ENCODE data around the gene CDH19. TPM values are rescaled to one million over a fixed set of nuclear protein-coding genes. Genes with fewer than 3 reads are reported as not detected.

The CDH19 gene
- total RNA-seq, 2 donors from 2014 or later, result 2.5 to 5.4 TPM

DNA sequence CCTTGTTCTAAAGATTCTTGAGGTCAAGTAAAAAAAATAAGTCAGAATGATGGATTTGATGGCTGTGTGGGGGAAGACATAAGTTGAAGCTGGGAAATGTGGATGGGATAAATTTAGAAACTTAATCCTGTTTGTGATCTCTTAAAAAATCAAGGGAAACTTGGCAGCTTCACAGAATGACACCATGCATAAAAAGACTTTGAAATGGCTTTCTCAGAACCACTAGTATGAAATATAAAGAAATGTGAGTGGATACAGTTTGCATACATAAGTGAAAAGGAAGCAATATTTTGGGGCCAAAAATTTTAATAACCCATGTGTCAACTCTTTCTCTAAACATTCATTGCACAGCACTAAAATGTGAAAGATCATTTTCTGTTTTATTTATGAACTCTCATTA, 21.7 kb downstream of the CDH19 start:
- no peak for ATAC-seq

DNA sequence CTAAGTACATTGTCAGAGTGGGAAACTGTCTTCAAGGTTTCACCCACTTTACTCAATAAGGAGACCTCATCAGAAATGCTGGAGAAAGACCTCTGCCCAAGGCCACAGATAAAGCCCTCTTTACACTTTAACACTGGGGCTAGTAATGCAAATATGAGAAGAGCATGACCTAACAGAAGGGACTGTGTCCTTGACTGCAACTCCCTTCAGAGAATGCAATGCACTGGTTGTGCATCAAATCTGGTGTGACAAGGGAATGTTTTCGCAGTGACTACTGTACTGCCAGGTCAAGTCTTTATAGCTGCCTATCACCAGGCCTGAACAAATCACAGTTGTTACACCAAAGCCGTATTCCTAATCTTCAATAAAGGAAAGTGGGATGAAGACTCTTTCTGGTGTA, 28.6 kb downstream of the CDH19 start:
- DNase-seq (no peak), ATAC-seq (no peak)
- intact Hi-C loops (cut with DNase I, micrococcal nuclease), result no loop called here

More for the DNA sequence above, 21.7 kb downstream of the CDH19 start:
- DNase-seq, result no peak
- intact Hi-C loops (cut with DNase I, micrococcal nuclease), result no loop called here

DNA sequence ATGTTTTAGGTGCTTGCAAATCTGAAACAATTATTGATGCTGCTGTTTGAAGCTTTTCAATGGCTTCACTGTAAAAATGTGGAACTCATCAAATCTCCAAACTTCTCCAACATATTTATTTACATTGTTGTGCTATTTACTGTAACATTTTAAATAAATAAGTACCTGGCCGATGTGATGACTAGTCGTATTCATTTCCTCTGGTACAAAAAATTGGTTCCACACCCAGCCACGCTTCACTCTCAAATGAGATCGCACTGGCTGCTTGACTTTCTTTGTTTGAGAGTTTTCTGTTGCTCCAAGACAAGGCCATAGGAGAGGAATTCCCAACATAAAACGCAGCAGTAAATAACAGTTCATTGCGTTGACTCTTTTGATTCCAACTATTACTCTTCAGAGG, 32.0 kb downstream of the CDH19 start:
- DNase-seq (no peak), ATAC-seq (no peak)
- intact Hi-C loops (cut with DNase I, micrococcal nuclease), result no loop called here

DNA sequence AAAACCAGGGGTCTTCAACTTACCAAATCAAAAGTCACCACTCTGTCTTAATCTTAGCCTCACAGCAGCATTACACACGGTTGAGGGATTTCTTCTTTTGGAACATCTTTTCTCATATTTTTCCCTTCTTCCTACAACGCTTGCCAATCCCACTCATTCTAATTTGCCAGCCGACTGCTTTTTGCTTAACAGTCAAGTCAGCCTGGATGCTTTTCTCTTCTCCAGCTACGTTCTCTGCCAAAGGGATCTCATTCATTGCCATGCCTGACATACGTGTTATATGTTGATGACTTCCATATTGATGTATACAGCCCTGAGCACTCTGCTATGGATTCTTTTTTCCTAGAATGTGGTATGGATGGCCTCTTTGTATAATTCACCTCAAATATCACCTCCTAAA, 37.3 kb downstream of the CDH19 start:
- DNase-seq, result no peak
- intact Hi-C loops (cut with DNase I, micrococcal nuclease), result no loop called here
- ATAC-seq, result no peak

DNA sequence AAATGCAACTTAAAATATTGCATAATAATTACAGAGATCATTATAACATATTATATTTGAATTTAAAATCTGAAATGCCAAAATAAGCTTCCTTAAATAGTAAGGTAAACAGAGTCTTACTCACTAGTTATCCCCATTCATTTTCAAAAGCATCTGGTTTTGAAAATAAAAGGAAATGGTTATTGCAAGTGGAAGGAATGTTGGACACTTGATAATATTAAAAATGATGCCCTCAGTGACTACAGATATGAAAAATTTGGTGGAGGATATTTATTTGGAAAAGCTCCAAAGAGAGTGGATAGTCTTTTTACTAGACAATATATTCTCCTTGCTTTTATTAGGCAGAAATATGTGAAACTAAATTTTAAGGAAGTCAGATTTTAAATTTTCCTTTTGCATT, 39.7 kb downstream of the CDH19 start:
- no peak for ATAC-seq
- no peak for DNase-seq
- intact Hi-C loops (cut with DNase I, micrococcal nuclease), result no loop called here

DNA sequence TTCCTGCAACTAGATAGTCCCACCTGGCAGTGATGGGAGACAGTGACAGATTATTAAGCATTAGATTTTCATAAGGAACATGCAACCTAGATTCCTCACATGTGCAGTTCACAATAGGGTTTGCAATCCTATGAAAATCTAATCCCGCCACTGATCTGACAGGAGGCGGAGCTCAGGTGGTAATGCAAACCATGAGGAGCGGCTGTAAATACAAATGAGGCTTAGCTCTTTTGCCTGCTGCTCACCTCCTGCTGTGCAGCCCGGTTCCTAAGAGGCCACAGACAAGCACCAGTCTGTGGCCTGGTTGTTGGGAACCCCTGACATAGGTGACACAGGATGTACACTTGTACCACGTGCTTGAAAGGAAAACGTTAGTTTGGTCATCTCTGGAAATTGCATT, 41.6 kb downstream of the CDH19 start:
- ATAC-seq, result no peak
- intact Hi-C loops (cut with DNase I, micrococcal nuclease), result no loop called here
- DNase-seq, result no peak

DNA sequence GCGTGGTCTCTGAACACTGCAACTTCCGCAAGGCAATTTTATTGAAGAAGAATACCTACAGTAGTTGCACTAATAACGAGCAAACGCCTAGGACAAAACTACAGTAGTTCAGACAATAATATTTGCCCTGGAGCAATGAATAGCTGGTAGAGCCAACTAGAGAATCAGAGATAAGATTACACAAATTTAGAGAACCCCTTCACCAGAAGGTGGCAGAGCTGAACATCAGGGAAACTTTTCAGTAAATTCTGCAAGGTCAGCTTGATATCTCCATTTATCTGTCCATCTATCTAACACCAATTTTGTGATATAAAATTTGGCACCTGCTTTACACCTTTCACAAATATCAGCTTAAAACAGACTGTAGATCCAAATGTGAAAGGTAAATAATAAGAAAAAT, 43.8 kb downstream of the CDH19 start:
- intact Hi-C loops (cut with DNase I, micrococcal nuclease), result no loop called here
- ATAC-seq, result peak; percentile 62
- DNase-seq, result peak in 1 of 2 donors; percentile 20

DNA sequence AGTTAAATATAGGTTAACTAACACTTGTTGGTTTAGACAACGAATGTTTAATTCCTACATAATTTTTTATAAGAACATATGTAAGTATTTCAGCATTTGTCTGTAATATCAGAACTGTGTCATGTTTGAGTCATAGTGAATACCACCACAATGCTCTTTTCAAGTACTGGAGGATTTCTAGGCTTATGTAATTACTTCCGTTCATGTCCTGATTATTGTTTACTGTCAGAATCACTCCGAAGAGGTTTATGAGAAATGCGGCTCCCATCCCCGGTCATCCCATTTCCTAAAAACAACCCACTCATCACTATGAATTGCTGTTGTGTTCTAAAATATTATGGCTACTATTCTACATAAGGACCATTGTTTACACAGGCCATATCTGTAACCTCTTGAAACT, 45.1 kb downstream of the CDH19 start:
- intact Hi-C loops (cut with DNase I, micrococcal nuclease), result no loop called here
- DNase-seq, result no peak
- ATAC-seq, result no peak

DNA sequence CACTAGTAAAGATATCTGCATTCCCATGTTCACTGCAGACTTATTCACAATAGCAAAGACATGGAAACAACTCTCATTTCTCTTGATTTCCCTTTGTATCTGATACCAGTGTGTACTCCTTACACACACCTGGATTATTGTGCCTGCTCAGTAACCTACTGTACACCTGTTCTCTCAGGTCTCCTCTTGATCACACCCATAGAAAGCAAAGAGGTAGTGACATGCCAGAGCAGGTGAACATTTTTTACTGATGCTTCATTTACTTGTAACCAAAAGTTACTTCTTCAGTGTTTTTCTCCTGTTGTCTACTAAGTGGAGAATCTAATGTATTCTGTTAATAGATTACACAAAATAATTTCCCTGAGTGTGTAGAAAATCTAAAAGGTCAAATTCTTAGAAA, 46.8 kb downstream of the CDH19 start:
- intact Hi-C loops (cut with DNase I, micrococcal nuclease), result no loop called here
- DNase-seq, result no peak
- no peak for ATAC-seq

DNA sequence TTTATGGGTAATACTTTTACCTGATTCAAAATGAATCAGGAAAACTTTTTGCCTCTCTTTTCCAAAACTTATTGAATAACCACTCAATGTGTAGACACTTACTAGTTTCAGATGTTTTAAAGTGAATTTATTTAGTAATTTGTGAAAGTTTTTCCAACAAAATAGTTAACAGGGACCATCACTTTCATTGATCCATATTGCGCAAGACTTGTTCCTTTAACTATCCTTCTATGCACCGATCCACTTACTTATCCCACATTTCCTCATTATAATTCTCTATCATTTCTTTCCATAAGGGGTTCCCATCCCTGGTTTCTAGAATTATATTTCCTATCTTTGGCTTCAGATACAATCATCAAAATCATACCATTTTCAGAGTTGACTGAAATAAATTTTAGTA, 48.3 kb downstream of the CDH19 start:
- intact Hi-C loops (cut with DNase I, micrococcal nuclease), result no loop called here
- no peak for DNase-seq
- ATAC-seq, result no peak

DNA sequence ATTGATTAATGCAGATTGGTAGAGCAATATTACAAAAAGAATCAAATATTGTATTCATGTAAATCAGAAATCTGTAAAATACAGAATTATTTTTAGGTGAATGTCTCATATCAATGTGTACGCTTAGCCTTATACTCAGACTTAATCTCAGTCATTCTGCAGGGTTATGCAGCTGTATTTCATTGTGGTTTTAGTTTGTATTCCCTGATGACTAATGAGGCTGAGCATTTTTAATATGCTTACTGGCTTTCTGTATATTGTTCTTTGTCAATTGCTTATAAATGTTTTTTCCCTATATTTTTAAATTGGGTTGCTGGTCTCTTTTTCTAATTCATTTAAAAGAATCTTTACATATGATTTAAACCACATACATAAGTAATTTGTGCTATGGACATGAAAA, 50.1 kb downstream of the CDH19 start:
- DNase-seq, result no peak
- ATAC-seq, result no peak
- intact Hi-C loops (cut with DNase I, micrococcal nuclease), result no loop called here

DNA sequence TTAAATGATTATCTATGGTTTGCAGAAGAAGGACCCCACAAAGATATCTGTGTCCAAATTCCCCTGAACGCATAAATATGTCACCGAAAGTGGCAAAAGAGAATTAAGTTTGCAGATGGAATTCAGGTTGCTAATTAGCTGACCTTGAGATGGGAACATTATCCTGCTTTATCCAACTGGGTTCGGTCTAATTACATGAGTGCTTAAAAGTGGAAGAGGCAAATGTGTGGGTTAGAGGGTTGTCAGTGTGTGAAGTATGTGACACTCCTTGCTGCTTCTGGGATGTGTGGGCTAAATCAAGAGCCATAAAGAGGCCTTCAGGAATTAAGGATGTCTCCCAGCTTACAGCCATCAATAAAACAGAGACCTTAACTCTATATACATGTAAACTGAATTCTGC, 53.5 kb downstream of the CDH19 start:
- ATAC-seq (no peak), DNase-seq (no peak)
- intact Hi-C loops (cut with DNase I, micrococcal nuclease), result no loop called here

DNA sequence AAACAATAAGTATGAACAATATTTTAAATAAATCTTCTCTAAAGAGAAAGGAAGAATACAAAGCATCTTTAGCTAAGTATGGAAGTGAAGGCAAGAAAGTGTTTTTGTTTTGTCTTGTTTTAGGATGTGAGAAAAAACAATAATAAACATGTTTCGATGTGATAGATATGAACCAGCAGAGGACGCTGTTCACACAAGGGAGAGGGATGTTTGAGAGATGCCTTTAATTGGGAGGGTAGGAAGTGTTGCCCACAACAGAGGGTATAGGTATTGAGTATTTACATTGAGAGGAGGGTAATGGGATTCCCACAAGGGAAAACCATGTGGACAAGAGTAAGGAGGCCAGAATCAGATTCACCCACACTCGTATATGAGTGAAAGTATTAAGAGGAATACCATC, 55.1 kb downstream of the CDH19 start:
- ATAC-seq (no peak), DNase-seq (no peak)
- intact Hi-C loops (cut with DNase I, micrococcal nuclease), result no loop called here

DNA sequence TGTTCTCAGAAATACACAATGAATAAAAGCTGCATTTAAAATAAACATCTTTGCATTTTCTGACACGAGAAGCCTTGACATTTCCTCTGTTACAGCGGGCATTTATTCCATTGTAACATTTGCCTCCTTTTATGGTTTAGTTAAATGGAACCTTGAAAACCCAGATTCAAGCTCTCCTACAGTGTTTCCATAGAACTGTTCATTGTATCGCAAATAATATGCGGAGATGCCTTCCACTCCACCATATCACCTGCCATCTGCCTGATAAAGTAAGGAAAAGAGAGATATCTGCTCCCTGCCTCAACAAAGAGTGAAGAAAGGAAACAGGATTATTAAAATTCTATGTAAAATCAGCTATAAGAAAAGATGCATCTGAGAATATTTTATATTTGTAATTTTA, 69.8 kb downstream of the CDH19 start:
- DNase-seq, result no peak
- intact Hi-C loops (cut with DNase I, micrococcal nuclease), result no loop called here
- no peak for ATAC-seq

DNA sequence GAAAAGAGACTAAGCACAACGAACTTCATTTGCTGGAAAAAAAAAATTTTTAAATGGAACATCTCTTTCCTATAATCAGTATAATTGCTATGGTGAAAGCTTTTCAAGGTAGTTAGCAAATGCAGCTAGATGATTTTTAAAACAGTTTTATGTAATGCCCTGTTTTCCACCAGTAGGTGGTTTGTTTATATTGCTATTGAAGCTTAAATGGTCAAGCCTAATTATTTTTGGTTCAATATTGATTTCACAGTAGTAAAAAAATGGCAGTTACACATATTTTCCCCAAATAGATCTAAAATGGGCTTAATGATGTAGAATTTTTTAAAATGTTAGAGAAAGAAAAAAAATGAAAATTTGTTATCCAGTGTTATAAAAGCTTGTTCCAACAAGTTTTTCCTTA, 70.2 kb downstream of the CDH19 start:
- DNase-seq (no peak), ATAC-seq (no peak)
- intact Hi-C loops (cut with DNase I, micrococcal nuclease), result no loop called here

DNA sequence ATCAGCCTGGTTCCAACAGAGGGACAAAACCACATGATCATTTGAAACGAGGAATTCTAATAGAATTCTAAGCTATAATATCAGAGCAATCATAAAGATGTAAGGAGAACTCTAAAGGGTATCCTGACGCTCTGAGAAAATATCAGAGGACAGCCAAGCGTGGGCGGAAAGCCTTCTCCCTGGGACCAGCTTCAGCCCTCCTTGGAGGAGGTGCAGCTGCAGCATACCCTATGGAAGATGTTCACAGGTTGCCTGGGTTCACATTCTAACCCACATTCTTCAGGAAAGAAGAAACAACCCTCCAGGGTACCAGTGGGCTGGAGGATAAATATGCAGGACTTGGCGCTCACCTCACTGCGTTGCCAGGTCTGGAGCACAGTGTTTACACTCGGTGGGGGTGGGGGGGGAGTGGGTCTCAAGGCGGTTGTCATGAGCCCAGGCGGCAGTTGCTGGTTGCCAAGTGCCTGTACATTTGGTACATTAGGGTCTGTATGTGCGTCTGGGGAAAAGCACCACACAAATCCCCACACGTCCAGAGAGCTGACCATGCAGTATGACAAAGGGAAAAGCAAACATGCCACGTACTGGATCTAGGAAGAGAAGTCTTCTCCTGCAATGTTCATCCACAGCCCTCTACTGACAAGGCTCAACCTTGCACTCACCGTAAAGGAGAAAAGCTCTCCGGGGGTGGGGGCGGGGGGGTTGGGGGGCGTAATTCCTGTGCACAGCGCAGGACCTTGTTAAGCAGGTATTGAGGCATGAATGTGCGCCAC, 80.5 kb downstream of the CDH19 start:
- intact Hi-C loops (cut with DNase I, micrococcal nuclease), result no loop called here
- ATAC-seq (no peak), DNase-seq (no peak)

DNA sequence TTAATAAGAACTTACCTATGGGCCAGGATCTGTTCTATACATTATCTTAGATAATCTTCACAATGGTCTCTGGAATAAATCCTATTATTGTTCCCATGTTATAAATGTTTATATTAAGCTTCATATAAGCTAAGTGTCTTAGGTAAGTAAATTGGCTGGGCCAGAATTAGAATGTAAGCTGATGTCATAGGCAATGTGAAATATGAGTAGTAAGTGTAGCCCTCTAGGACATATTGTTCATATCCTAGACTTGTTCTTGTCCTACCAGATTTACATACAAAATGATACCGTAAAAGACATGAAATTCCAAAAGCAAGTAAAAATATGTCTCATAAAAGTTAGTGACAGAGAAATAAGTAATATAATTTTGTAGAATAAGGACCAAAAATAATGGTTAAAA, 89.9 kb downstream of the CDH19 start:
- intact Hi-C loops (cut with DNase I, micrococcal nuclease), result loop anchor here in 1 of 2 donors (10.0 kb wide), 1 partner anchor 59 kb away; no protein-coding TSS in a partner anchor
- no peak for ATAC-seq
- DNase-seq, result no peak

DNA sequence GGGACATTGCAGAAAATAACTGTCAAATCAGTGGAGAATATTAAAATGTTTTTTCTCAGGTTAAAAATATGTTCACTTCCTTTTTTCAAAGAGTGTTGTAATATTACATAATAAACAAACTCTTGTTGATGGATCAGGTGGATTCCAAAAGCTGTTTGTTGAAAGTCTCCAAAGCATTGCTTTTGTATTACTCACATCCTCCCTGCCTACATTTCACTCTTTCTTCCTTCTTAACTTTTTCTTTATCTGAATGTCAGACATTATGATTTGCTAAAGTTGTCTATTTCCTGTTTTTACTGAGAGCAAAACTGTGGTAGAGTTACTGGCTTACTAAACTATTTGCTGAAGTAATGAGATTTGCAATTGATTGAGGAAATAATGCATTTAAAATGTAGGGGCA, 92.1 kb downstream of the CDH19 start:
- no peak for DNase-seq
- intact Hi-C loops (cut with DNase I, micrococcal nuclease), result loop anchor here in 1 of 2 donors (10.0 kb wide), 1 partner anchor 57 kb away; no protein-coding TSS in a partner anchor
- no peak for ATAC-seq

DNA sequence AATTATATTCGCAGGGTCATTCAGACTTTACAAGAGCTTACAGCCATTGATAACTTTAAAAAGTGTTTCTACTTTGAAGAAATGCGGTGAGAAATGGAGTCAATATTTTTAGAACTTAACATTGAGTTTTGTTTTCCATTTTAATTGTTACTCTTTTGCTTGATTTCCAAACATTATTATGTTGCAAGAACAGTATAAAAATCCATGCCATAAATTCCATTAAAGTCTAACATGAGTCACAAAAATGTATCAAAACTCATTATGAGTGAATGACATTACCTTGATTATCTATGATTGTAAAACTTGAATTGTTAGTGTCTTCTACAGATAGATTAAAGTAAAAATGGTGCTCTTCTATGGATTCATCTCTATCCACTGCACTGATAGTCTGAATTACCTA, 92.6 kb downstream of the CDH19 start:
- intact Hi-C loops (cut with DNase I, micrococcal nuclease), result loop anchor here in 1 of 2 donors (10.0 kb wide), 1 partner anchor 56 kb away; no protein-coding TSS in a partner anchor
- ATAC-seq, result no peak
- no peak for DNase-seq

DNA sequence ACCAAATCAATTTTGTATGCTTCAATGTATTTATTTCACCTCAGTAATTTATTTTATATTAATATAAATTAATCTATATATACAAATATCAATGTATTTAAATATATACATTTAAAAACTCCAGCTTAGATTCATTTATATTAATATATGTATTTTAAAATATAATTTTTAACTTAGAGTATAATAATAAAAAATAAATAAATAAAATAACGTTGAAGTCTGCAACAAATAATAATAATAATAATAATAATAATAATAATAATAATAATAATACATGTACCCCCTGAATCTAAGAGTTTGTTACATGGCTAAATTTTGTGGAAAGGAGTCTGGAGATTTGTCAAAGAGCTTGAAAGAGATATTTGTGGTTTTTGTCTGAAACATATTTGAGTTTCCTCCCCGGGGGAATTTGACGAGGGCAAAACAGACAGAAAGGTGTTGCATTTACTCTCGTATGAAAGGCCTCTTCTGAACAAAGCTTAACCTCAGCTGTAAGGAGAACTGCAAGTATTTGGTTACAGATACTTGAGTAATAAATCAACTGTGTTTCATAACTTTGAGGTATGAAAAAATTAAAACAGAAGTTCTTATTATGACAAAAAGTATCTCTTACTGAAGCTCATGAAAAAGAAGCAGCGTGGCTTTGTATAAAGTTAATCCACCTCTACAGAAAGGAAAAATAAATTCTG, 93.4 kb downstream of the CDH19 start:
- intact Hi-C loops (cut with DNase I, micrococcal nuclease), result loop anchor here in 1 of 2 donors (10.0 kb wide), 1 partner anchor 56 kb away; no protein-coding TSS in a partner anchor
- ATAC-seq (no peak), DNase-seq (no peak)
